Activated CD4-positive, CD25-positive, alpha-beta regulatory T cell treated with anti-CD3 and anti-CD28 coated beads, Interleukin-2, amount 50 U/mL, for 72 hours (primary cell): ENCODE data around the gene SCP2.
"Not testable (repeated sequence)": the region's sequence is repeated elsewhere in the genome, so short reads cannot be mapped to it uniquely, and the experiment has no call there.

ENCODE experiments used
- DNase-seq: peaks from one replicate; pipeline ENCODE4 v3.0.0; 2021

The SCP2 gene

GRCh38 chr1:52976183-52977035, 49.3 kb downstream of the SCP2 start:
- no peak for DNase-seq

GRCh38 chr1:52978045-52978444, 51.0 kb downstream of the SCP2 start:
- no peak for DNase-seq

- DNase-seq = not testable (repeated sequence)
Observed at GRCh38 chr1:52992733-52993132, 65.7 kb downstream of the SCP2 start.

DNA sequence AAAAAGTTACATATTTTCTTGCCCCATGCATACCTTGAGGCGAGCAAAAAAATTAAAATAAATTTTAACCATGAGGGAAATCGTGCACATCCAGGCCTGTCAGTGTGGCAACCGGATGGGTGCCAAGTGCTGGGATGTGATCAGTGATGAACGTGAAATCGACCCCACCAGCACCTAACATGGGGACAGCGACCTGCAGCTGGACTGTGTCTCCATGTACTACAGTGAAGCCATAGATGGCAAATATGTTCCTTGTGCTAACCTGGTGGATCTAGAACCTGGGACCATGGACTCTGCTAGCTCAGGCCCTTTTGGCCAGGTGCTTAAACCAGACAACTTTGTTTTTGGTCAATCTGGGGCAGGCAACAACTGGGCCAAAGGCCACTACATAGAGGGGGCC, 67.6 kb downstream of the SCP2 start:
- DNase-seq = no peak

DNA sequence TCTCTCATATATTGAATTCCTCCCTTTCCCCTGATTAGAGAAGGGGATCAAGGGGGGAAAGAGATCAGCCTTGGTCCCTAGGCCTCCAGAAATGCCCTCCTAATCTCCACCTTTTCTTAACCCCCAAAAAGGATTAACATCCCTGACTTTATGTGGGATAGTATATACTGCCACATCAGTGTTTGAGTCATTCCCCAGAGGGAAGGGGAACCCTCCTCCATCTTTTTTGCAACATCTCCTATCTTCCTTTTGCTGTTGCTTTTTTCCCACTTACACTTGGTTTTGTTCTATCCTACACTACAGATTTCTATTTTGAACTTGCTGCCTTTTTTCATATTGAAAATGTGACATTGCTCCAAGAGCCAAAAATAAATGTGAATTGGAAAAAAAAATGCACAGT, 69.6 kb downstream of the SCP2 start:
- no peak for DNase-seq

GRCh38 chr1:53001128-53001527, 74.1 kb downstream of the SCP2 start:
- DNase-seq = no peak

GRCh38 chr1:53006612-53007011, 79.5 kb downstream of the SCP2 start:
- DNase-seq = not testable (repeated sequence)

- not testable (repeated sequence) for DNase-seq
Observed at GRCh38 chr1:53010247-53010646, 83.2 kb downstream of the SCP2 start.

GRCh38 chr1:53011175-53011574, 84.1 kb downstream of the SCP2 start:
- no peak for DNase-seq

DNA sequence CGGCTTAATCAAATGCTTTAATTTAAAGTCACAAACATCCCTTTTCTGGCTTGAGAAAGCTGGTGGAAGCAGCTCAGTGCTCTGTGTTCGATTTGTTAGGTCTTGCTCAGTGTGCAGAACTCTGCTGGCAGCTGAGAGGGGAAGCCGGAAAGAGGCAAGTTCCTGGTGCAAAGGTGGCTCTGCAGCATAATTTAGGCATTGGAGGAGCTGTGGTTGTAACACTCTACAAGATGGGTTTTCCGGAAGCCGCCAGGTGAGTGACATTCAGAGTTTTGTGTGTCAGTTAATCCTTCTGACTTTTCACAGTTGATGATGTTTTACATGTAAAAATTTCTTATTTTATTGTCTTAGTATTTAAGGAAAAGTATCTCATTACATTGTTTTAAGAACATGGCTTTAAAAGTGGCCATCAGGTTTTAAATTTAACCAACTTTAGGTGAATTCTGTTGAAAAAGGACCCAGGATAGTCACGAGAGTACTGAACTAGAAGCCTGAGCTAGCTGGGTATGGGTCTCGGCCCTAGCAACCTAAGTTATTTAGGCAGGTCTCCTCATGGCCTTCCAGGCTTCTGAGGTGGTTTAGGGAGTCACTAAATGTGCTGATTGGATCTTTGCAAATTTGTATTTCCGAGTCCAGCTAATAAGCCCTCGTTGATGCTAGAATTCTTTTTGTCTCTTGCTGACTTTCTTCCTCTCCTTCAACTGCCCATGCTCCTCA, 87.9 kb downstream of the SCP2 start:
- peak; percentile 66 for DNase-seq

DNA sequence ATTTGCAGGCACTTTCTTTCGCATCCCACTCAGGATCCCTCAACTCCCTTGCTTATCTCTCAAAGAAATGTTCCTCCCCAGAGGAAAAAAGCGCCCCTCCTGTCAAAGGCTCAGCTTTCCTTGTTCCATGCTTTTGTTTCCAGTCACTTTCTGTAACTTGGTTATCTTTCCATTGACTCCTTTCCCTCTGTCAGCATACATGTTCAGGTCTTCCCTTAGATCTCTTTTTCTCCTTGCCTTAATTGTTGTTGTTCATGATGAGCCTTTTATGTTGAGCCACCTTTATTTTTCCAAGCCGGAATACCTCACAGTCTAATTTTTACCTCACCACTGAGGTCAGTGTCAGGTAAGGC, 88.4 kb downstream of the SCP2 start:
- no peak for DNase-seq

DNA sequence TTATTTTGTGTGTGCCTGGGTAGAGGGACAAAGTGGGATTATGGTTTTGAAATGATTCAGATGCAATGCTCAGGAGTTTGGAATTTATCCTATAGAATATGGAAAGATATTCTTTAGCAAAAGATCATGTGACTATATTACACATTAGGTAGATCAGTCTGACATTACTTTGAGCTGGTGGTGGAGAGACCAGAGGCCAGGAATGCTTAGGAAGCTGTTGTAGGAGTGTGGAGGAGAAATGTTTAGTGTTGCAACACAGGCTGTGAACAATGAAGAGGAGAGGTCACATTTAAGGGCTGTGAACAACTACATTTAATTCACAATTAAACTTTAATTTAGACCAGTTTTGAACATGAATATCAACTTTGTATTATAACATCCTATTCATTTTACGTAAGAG, 89.6 kb downstream of the SCP2 start:
- DNase-seq = no peak

GRCh38 chr1:53020588-53020987, 93.5 kb downstream of the SCP2 start:
- no peak for DNase-seq

DNA sequence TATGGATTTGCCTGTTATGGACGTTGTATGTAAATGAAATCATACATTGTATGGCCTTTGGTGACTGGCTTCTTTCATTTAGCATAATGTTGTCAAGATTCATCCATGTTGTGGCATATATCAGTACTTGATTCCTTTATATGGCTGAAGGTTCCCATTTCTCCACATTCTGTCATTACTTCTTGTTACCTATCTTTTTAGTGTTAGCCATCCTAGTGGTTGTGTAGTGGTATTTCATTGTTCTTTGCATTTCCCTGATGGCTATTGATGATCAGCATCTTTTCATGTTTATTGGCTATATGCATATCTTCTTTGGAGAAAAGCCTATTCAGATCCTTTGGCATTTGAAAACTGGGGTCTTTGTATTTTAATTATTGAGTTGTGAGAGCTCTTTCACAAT, 95.1 kb downstream of the SCP2 start:
- DNase-seq = no peak

- no peak for DNase-seq
Observed at GRCh38 chr1:53023546-53023945, 96.5 kb downstream of the SCP2 start.

DNA sequence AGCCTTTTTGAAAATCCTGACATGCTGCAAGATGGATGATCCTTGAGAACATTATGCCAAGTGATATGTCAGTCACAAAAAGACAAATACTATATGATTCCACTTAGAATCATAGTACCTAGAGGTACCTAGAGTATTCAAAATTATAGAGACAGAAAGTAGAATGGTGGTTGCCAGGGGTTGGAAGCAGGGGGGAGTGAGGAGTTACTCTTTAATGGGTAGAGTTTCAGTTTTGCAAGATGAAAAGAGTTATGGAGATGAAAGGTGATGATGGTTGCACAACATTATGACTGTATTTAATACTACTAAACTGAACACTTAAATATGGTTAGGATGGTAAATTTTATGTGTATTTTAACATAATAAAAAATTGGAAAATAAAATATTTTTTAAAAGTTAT, 97.0 kb downstream of the SCP2 start:
- no peak for DNase-seq

DNA sequence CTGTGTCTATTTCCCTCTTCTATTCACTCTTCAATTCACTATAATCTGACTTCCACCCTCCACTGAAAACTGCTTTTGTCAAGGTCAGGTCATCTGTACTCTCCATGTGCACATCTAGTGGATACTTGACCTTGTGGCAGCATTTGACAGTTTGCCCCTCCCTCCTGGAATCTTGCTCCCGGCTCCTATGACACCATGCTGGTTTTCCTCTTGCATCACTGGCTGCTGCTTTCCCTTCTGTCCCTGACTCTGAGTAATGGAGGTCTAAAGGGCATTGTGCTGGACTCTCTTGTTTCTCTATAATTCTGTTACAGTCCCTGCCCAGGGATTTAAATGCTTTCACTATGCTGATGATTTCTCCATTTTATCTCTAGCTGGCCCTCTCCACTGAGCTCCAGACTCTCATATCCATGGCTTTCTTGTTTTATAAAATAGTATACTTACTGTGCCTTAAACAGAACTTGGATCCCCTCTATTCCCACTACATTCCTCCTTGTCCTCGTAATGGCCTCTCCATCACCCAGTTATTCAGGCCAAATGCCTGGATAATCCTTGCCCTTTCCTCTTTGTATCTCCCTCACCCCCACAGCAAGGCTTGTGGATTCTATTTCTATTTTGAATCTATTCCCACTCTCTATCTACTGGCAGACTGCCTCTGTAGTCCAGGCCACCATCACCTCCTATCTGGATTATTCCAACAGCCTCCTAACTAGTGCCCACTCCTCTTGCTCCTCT, 98.1 kb downstream of the SCP2 start:
- DNase-seq = no peak

- DNase-seq = no peak
Observed at GRCh38 chr1:53025769-53026112, 98.7 kb downstream of the SCP2 start.

DNA sequence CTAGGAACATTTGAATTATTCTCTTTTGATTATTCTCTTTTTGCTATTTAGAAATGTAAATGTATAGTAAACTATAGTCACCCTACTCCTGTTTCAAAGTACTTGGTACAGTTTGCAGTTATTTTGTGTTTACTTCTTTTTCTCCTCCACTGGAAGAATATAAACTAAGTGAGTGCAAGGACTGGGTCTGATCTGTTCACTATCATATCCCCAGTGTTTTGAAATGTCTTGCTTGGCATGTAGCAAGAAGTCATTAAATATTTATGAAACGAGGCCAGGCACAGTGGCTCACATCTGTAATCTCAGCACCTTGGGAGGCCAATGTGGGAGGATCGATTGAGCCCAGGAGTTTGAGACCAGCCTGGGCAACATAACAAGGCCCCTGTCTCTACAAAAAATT, 99.2 kb downstream of the SCP2 start:
- no peak for DNase-seq

DNA sequence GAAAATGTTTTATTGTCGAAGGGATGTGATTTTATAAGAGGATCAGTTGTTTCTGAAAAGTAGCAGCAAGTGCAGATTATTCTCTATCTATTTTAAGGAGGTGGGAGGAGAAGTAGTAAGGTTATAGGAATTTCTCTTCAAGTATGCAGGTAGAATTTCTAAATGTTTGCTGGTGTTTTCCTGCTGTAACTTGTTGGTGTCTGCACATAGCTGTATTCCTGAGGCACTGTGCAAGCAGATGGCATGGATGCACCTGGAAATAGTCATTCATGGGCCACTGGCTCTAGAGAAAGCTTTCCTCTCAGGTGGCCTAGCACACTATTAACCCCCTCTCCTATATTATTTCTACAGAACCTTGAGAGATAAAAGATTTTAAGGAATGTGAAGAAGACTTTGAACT, 104.7 kb downstream of the SCP2 start:
- no peak for DNase-seq

DNA sequence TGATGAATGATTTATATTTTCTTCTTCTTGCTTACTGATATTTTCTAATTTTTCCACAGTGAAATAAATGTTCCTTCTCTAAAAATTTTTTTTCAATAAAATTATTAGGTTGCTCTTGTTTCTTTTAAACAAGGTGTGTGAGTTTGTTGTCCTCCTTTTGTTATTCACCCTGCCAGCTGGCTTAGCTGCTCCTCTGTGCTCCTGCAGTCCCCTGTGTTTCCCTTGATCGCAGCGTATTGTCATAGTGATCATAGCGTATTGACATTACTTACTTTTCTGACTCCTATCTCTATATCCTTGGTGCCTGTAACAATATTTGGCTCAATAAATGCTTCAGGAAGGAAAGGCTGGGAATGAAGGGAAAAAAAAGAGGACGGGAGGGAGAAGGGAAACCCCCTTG, 110.1 kb downstream of the SCP2 start:
- DNase-seq = no peak

- no peak for DNase-seq
Observed at GRCh38 chr1:53038566-53038965, 111.5 kb downstream of the SCP2 start.

DNA sequence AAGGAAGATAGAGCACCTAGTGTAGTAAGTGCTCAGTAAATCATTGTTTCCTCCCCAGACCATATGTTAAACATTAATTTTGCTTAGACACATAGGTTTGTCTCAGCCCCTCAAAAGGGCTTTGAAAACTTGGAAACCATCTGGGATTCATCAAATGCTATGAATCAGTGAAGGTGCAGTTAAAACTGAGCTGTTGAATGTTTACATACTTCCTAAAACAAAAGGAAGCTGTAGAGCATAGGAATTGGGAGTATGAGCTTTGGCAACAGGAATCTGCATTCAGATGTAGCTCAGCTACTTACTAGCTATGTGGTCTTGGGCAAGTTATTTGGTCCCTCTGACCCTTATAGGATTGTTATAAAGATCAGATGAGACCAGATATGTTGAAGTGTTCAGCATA, 116.2 kb downstream of the SCP2 start:
- DNase-seq = no peak

DNA sequence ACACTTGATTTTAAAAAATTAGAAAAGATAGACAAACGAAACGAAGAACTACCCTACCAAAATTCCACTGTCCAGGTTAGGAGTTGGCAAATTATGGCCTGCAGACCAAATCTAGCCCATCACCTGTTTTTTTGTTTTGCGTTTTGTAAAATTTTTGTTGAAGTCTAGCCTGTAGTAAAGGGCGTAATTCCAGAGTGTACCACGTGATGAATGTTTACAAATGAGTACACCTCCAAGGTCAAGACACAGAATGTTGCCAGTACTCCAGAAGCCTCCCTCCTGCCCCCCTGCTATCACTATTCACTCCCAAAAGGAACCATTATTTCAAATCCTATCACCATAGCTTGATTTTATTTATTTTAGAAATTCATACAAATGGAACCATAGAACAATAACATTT, 117.8 kb downstream of the SCP2 start:
- DNase-seq = no peak
